ENCODE results near the gene MAP3K13.

DNA sequence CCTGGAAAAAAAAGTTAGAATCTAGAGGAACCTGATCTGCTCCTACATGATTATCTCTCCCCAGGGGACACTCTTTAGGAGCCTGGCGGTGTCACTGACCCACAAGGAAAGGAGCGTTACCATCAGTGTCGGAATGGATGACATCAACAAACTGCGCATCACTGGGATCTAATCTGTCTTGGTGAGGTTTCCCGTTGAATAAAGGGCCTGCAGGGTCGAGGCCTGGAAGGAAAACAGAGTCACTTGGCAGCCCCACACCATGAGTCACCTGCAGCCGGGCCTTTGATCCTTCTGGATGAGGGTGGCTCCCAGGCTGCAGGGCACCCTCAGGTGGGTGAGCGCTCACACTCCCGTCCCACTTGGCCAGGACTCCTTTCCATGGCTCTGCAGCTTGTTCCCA, 164.4 kb downstream of the MAP3K13 start:
- TF ChIP-seq POLR2AphosphoS5 (IDR thresholded peaks at IDR 0.05; ENCODE audit: low read depth, low read length) (no peak), TAF1 (IDR thresholded peaks at IDR 0.05; ENCODE audit: borderline replicate concordance, insufficient read depth, low read length) (no peak)
